HepG2 (cell line): Measurements from ENCODE around the gene ZNF865. TPM values are rescaled to one million over a fixed set of nuclear protein-coding genes. Genes with fewer than 3 reads are reported as not detected.
A peak's percentile ranks its signal among the peaks of the same experiment; 100 is the strongest.

Experiments
- ATF6 ChIP-seq: sonication (generic); formaldehyde crosslinking; conservative IDR thresholded peaks from 2 replicates; pipeline ENCODE4 v1.4.0; 2020; ENCODE audit warnings: missing genetic modification reagents
- GABPB1 ChIP-seq: IDR thresholded peaks from 2 replicates; pipeline ENCODE4 v1.6.1; 2016; ENCODE audit warnings: mild to moderate bottlenecking, missing genetic modification reagents, moderate library complexity, missing compliant biosample characterization
- GLI4 ChIP-seq: sonication (generic); formaldehyde crosslinking; IDR thresholded peaks from 2 replicates; pipeline ENCODE4 v1.5.1; 2020; ENCODE audit warnings: missing genetic modification reagents, mild to moderate bottlenecking, moderate library complexity, borderline replicate concordance
- HNF1B ChIP-seq: sonication (generic); formaldehyde crosslinking; IDR thresholded peaks from 2 replicates; pipeline ENCODE4 v1.5.1; 2020; ENCODE audit warnings: mild to moderate bottlenecking, moderate library complexity, missing genetic modification reagents
- MAFF ChIP-seq: IDR thresholded peaks from 2 replicates; pipeline ENCODE4 v1.6.1; 2011; ENCODE audit warnings: low read depth, low read length, improper control_type of control experiment
- MIER2 ChIP-seq: IDR thresholded peaks from 2 replicates; pipeline ENCODE4 v1.6.1; 2016; ENCODE audit warnings: missing biosample characterization, missing genetic modification reagents
- NFIB ChIP-seq: sonication (generic); formaldehyde crosslinking; IDR thresholded peaks from 2 replicates; pipeline ENCODE4 v1.9.0; 2021; ENCODE audit warnings: missing genetic modification reagents, mild to moderate bottlenecking, borderline replicate concordance
- PAX8 ChIP-seq: sonication (generic); formaldehyde crosslinking; IDR thresholded peaks from 2 replicates; pipeline ENCODE4 v1.8.0; 2022; ENCODE audit warnings: mild to moderate bottlenecking, missing genetic modification reagents, borderline replicate concordance
- PHF8 ChIP-seq: sonication (generic); formaldehyde crosslinking; IDR thresholded peaks from 2 replicates; pipeline ENCODE4 v1.5.0; 2020; ENCODE audit warnings: missing genetic modification reagents
- ZBTB46 ChIP-seq: sonication (generic); formaldehyde crosslinking; IDR thresholded peaks from 2 replicates; pipeline ENCODE4 v1.4.0; 2020; ENCODE audit warnings: mild to moderate bottlenecking, missing genetic modification reagents, borderline replicate concordance
- ZNF446 ChIP-seq: sonication (generic); formaldehyde crosslinking; IDR thresholded peaks from 2 replicates; pipeline ENCODE4 v1.5.0; 2020; ENCODE audit warnings: mild to moderate bottlenecking, missing genetic modification reagents
- ZNF770 ChIP-seq: sonication (generic); formaldehyde crosslinking; IDR thresholded peaks from 2 replicates; pipeline ENCODE4 v1.5.0; 2020; ENCODE audit warnings: mild to moderate bottlenecking, missing genetic modification reagents
- ZNF775 ChIP-seq: sonication (generic); formaldehyde crosslinking; IDR thresholded peaks from 2 replicates; pipeline ENCODE4 v1.4.0; 2020; ENCODE audit warnings: missing genetic modification reagents, mild to moderate bottlenecking, moderate library complexity, borderline replicate concordance
- ZNF777 ChIP-seq: sonication (generic); formaldehyde crosslinking; IDR thresholded peaks from 2 replicates; pipeline ENCODE4 v1.4.0; 2020; ENCODE audit warnings: missing genetic modification reagents
- ZSCAN22 ChIP-seq: sonication (generic); formaldehyde crosslinking; IDR thresholded peaks from 2 replicates; pipeline ENCODE4 v1.4.0; 2020; ENCODE audit warnings: mild to moderate bottlenecking, missing genetic modification reagents
- ZSCAN30 ChIP-seq: sonication (generic); formaldehyde crosslinking; IDR thresholded peaks from 2 replicates; pipeline ENCODE4 v1.5.0; 2020; ENCODE audit warnings: mild to moderate bottlenecking, missing genetic modification reagents
- ZSCAN9 ChIP-seq: IDR thresholded peaks from 2 replicates; pipeline ENCODE4 v1.6.1; 2016; ENCODE audit warnings: borderline replicate concordance
- polyA plus RNA-seq, 8 experiments: library from polyadenylated mRNA; depleted of rRNA in 3 of 8; stranded (reverse) in 7 of 8; unstranded in 1 of 8; fragments of >200 nt; fragmentation: Illumina TruSeq in 4 of 8; extraction: Trizol in 4 of 8; gene quantifications; 2 replicates each; pipeline versions ENCODE4 v1.2.1 to v1.2.3, GENCODE V29; 2011 to 2016; ENCODE audit warnings: low read depth in 4 of 8, missing spikeins in 1 of 8, mixed read lengths in 1 of 8; ENCODE audit not compliant: insufficient read depth in 1 of 8
- total RNA-seq, 5 experiments: library from RNA; depleted of rRNA; stranded (reverse); fragments of >200 nt; fragmentation: Illumina TruSeq; extraction: Trizol; gene quantifications; 2 replicates each; pipeline ENCODE4 v1.2.3, GENCODE V29; 2016; ENCODE audit warnings: low read depth in 1 of 5
- TF ChIP-seq, protein P1 (sequence below): sonication (generic); formaldehyde crosslinking; IDR thresholded peaks from 2 replicates; pipeline ENCODE4 v1.8.0; 2022; ENCODE audit warnings: missing genetic modification reagents, low read depth, mild to moderate bottlenecking, borderline replicate concordance
- TF ChIP-seq, protein P2 (sequence below): sonication (generic); formaldehyde crosslinking; IDR thresholded peaks from 2 replicates; pipeline ENCODE4 v1.4.0; 2020; ENCODE audit warnings: mild to moderate bottlenecking, missing genetic modification reagents

Gene ZNF865
- total and polyA plus RNA-seq, 2 of the 13 experiments (the other 11 are each of a cell fraction or from before 2014, with no cell fraction given): 0.93 to 1.0 TPM

DNA sequence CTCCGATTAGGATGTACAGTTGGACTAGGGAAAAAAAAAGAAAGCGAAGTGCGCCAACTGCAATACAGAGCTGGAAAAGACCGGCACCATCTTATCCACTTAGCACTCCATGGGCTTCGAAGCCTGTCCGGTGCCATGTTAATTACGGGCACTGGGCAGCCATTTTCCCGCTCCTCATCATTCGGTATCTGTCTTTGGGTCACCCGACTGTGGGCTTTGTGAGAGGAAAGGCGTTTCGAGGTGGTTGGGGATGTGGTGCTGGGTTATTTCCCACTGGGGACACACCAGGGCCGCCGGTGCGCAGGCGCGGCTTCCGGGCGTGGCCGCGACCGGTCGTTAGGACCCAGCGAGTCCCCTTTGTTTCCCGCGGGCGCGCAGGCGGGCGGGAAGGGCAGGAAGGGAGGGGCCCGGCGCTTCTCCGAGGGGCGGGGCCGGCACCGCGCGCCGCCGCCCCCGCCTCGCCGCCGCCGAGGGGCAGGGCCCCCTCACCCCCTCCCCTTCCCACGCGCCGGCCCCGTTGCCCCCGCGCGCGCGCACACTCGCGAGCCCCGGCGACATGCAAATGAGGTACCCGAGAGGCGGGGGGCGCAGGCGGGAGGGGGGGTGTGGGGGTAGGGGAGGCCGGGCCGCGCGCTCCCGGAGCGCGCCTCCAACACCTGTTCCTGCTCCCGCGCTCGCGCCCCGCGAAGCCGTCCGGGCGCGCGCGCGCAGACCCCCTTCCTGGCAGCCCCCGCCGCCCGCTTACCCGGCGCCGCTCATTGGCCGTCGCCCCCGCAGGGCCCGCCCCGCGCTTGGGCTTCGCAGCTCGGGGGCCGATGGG, 5.4 kb upstream of the ZNF865 start, which contains the start of gene ZNF524 (continued):
- no peak for TF ChIP-seq ZSCAN22 (CRISPR knock-in tag)
- TF ChIP-seq ZNF775 (CRISPR knock-in tag): no peak
- peak; percentile 36; the same call in 1 of the 2 replicates for TF ChIP-seq HNF1B (CRISPR knock-in tag)
- TF ChIP-seq NFIB (CRISPR knock-in tag): no peak
- no peak for TF ChIP-seq ZBTB46 (CRISPR knock-in tag)
- TF ChIP-seq PAX8: no peak
- peak; percentile 47; the same call in 1 of the 2 replicates for TF ChIP-seq ZNF777 (CRISPR knock-in tag)
- no peak for TF ChIP-seq ATF6 (CRISPR knock-in tag)
- TF ChIP-seq MIER2 (CRISPR knock-in tag): no peak
- no peak for TF ChIP-seq GLI4 (CRISPR knock-in tag)
- TF ChIP-seq, protein P1, sequence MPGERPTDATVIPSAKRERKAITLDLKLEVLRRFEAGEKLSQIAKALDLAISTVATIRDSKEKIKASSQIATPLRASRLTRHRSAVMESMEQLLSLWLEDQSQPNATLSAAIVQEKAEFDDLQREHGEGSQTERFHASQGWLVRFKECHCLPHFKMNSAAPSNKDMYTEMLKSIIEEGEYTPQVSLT (CRISPR knock-in tag): no peak
- TF ChIP-seq, protein P2, sequence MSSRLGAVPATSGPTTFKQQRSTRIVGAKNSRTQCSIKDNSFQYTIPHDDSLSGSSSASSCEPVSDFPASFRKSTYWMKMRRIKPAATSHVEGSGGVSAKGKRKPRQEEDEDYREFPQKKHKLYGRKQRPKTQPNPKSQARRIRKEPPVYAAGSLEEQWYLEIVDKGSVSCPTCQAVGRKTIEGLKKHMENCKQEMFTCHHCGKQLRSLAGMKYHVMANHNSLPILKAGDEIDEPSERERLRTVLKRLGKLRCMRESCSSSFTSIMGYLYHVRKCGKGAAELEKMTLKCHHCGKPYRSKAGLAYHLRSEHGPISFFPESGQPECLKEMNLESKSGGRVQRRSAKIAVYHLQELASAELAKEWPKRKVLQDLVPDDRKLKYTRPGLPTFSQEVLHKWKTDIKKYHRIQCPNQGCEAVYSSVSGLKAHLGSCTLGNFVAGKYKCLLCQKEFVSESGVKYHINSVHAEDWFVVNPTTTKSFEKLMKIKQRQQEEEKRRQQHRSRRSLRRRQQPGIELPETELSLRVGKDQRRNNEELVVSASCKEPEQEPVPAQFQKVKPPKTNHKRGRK (CRISPR knock-in tag): no peak
- TF ChIP-seq PHF8 (CRISPR knock-in tag): peak; percentile 68
- TF ChIP-seq ZNF446 (CRISPR knock-in tag): no peak
- TF ChIP-seq ZSCAN9 (CRISPR knock-in tag): no peak; the same call in 1 of the 2 replicates
- TF ChIP-seq ZSCAN30 (CRISPR knock-in tag): no peak
- no peak for TF ChIP-seq MAFF
- TF ChIP-seq ZNF770 (CRISPR knock-in tag): no peak
- TF ChIP-seq GABPB1: peak; percentile 29
